Left colon (tissue), 2 donors: Measurements from ENCODE around the gene CDH1. TPM values are rescaled to one million over a fixed set of nuclear protein-coding genes. Genes with fewer than 3 reads are reported as not detected.

Experiments used
- ATAC-seq: fragments of 200-7000 bp; cut with Tn5 transposase; one replicate; pipeline ENCODE4 v1.9.1; 2020; ENCODE audit warnings: mild to moderate bottlenecking, moderate library complexity
- DNase-seq, 2 donors: peaks; one replicate each; pipeline ENCODE4 v3.0.0-alpha.2; 2020
- intact Hi-C, 2 donors: fragments of 100-400 bp; cut with DNase I in 1 of 2; cut with micrococcal nuclease in 1 of 2; formaldehyde crosslinking; loops; one replicate each; pipeline versions ENCODE4 v1.11.2 to v1.14.0; 2022; cut with DNase I, micrococcal nuclease
- total RNA-seq, 2 donors: library from RNA; stranded (reverse); fragmentation: NEBNext Ultra II Directional; extraction: Animal tissue kit (Norgen Biotek cat#: 25700); gene quantifications; one replicate each; pipeline ENCODE4 v1.2.1, GENCODE V29; 2021
- donor health status: DM: no; HTN: no; CAD: no.
- donor health status: DM: yes; HTN: yes; CAD: no.

CDH1 gene
- total RNA-seq, 2 donors from 2014 or later, result 714 to 770 TPM

GRCh38 chr16:68722119-68723024 lies 14.7 kb upstream of the CDH1 start:
- DNase-seq, result peak; percentile 68 to 92
- peak; percentile 87 for ATAC-seq
- intact Hi-C loops, result no loop called here

GRCh38 chr16:68724797-68725196 lies 12.3 kb upstream of the CDH1 start:
- peak; percentile 60 to 82 for DNase-seq
- ATAC-seq, result peak; percentile 75
- intact Hi-C loops, result no loop called here

GRCh38 chr16:68728523-68728922 lies 8.6 kb upstream of the CDH1 start:
- ATAC-seq, result no peak
- intact Hi-C loops, result no loop called here
- DNase-seq, result no peak

- DNase-seq (no peak), ATAC-seq (peak; percentile 16)
- intact Hi-C loops, result no loop called here
These were observed 5.5 kb upstream of the CDH1 start for GRCh38 chr16:68731637-68732036.

GRCh38 chr16:68732042-68732680 lies 4.9 kb upstream of the CDH1 start:
- intact Hi-C loops, result no loop called here
- ATAC-seq, result peak; percentile 97
- DNase-seq, result peak; percentile 92 to 93

- DNase-seq (no peak), ATAC-seq (no peak)
- intact Hi-C loops, result no loop called here
These were observed 4.2 kb upstream of the CDH1 start for GRCh38 chr16:68732741-68733399.

- ATAC-seq, result no peak
- intact Hi-C loops, result no loop called here
- no peak for DNase-seq
These were observed 3.5 kb upstream of the CDH1 start for GRCh38 chr16:68733570-68733969.

- ATAC-seq (no peak), DNase-seq (no peak)
- intact Hi-C loops, result no loop called here
These were observed 2.3 kb upstream of the CDH1 start for GRCh38 chr16:68734782-68735181.

GRCh38 chr16:68736561-68736960 lies 531 bp upstream of the CDH1 start:
- no peak for ATAC-seq
- intact Hi-C loops, result no loop called here
- DNase-seq, result no peak

GRCh38 chr16:68737730-68738629 lies 888 bp downstream of the CDH1 start:
- ATAC-seq, result peak; percentile 72
- peak; percentile 80 to 86 for DNase-seq
- intact Hi-C loops, result no loop called here

GRCh38 chr16:68739964-68740627 lies 3.0 kb downstream of the CDH1 start:
- intact Hi-C loops, result no loop called here
- ATAC-seq (no peak), DNase-seq (no peak)

GRCh38 chr16:68740628-68741346 lies 3.7 kb downstream of the CDH1 start:
- intact Hi-C loops, result no loop called here
- ATAC-seq (no peak), DNase-seq (no peak)

- DNase-seq (no peak), ATAC-seq (no peak)
- intact Hi-C loops, result no loop called here
These were observed 6.6 kb downstream of the CDH1 start for GRCh38 chr16:68743664-68744063.

GRCh38 chr16:68744744-68745280 lies 7.7 kb downstream of the CDH1 start:
- intact Hi-C loops, result no loop called here
- peak; percentile 76 to 89 for DNase-seq
- ATAC-seq, result peak; percentile 79

- DNase-seq (no peak), ATAC-seq (no peak)
- intact Hi-C loops, result no loop called here
These were observed 9.9 kb downstream of the CDH1 start for GRCh38 chr16:68746951-68747350.

- ATAC-seq (no peak), DNase-seq (no peak)
- intact Hi-C loops, result no loop called here
These were observed 12.3 kb downstream of the CDH1 start for GRCh38 chr16:68749432-68749831.

- no peak for DNase-seq
- intact Hi-C loops, result no loop called here
- ATAC-seq, result no peak
These were observed 13.2 kb downstream of the CDH1 start for GRCh38 chr16:68750193-68750695.
